HG02588 (cell line): Measurements from ENCODE around the gene CYP1A2.
"Not testable (repeated sequence)": the region's sequence is repeated elsewhere in the genome, so short reads cannot be mapped to it uniquely, and the experiment has no call there.

Source experiments
- ATAC-seq: cut with Tn5 transposase; IDR thresholded peaks from one replicate; pipeline ENCODE4 v1.9.1; 2021; ENCODE audit warnings: mild to moderate bottlenecking, moderate library complexity; ENCODE audit not compliant: unreplicated experiment

Gene CYP1A2

DNA sequence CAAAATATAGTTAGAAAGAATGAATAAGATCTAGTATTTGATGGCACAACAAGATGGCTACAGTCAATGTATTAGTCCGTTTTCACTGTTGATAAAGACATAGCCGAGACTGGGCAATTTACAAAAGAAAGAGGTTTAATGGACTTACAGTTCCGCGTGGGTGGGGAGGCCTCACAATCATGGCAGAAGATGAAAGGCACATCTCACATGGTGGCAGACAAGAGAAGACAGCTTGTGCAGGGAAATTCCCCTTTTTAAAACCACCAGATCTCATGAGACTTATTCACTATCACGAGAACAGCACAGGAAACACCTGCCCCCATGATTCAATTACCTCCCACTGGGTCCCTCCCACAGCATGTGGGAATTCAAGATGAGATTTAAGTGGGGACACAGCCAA is 10.4 kb upstream of the CYP1A2 start:
- not testable (repeated sequence) for ATAC-seq

- ATAC-seq: no peak
Observed at GRCh38 chr15:74742422-74742821, 6.2 kb upstream of the CYP1A2 start.

- ATAC-seq: no peak
Observed at GRCh38 chr15:74746389-74746788, 2.3 kb upstream of the CYP1A2 start.

DNA sequence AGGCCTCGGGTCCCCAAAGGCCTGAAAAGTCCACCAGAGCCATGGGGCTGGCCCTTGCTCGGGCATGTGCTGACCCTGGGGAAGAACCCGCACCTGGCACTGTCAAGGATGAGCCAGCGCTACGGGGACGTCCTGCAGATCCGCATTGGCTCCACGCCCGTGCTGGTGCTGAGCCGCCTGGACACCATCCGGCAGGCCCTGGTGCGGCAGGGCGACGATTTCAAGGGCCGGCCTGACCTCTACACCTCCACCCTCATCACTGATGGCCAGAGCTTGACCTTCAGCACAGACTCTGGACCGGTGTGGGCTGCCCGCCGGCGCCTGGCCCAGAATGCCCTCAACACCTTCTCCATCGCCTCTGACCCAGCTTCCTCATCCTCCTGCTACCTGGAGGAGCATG is 1.2 kb downstream of the CYP1A2 start:
- no peak for ATAC-seq

DNA sequence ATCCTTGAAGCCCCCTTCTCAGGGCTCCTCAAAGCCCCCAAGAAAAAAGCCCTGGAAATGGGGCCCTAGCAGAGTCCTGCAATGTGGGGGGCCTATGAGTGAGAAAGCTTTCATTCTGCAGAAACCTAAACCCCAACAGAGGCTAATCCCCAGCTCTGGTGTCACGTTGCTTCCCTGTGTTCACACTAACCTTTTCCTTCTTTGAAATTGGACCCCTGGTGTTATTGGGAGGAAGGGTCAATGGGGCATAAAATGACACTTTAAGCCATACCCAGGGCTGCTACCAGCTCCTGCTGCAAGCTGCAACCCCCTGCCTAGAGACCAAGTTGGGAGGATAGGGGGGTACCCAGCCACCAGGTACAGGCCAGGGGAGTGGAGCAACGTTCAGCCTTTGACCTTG is 2.1 kb downstream of the CYP1A2 start:
- no peak for ATAC-seq

DNA sequence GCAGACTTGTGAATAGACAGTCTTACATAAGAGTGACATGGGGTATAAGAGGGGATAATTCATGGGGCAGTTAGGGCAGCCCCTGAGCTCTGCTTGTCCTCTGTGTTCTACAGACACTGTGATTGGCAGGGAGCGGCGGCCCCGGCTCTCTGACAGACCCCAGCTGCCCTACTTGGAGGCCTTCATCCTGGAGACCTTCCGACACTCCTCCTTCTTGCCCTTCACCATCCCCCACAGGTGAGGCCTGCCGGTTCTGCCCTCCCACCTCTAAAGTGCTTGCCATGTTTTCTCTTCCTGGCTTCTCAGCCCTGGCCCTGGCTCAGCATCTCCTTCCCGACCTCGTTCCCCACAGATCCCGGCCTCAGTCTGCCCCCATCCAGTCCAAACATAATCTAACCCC is 3.4 kb downstream of the CYP1A2 start:
- no peak for ATAC-seq

GRCh38 chr15:74752531-74752930 is 3.9 kb downstream of the CYP1A2 start:
- ATAC-seq: no peak

DNA sequence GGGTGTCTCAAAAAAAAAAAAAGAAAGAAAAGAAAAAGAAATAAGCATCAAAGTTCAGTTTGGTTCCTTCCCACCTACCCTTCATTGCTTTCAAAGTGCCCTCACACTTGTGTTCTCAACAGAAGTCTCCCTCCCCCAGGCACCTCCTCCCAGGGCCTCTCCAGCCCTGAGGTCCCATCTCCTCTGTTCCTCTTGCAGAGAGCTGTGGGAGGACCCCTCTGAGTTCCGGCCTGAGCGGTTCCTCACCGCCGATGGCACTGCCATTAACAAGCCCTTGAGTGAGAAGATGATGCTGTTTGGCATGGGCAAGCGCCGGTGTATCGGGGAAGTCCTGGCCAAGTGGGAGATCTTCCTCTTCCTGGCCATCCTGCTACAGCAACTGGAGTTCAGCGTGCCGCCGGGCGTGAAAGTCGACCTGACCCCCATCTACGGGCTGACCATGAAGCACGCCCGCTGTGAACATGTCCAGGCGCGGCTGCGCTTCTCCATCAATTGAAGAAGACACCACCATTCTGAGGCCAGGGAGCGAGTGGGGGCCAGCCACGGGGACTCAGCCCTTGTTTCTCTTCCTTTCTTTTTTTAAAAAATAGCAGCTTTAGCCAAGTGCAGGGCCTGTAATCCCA is 6.1 kb downstream of the CYP1A2 start:
- ATAC-seq: no peak

DNA sequence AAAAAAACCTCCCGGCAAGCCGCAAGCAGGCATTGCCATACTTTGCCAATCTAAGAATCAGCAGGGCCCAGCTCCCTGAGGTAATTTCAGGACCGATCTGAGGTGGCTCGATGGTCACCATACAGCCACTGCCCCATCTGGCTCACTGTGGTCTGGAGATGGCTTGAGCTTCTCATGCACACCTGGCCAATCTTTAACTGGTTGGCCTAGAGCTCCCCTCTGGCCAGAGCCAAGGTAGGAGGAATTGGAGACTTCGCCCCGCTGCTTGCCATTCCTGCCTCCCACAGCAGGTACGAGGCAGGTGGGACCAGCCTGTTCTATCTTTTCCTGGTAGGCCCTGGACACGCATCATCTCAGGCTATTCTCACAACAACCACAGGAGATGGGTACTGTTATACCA is 10.1 kb downstream of the CYP1A2 start:
- no peak for ATAC-seq

DNA sequence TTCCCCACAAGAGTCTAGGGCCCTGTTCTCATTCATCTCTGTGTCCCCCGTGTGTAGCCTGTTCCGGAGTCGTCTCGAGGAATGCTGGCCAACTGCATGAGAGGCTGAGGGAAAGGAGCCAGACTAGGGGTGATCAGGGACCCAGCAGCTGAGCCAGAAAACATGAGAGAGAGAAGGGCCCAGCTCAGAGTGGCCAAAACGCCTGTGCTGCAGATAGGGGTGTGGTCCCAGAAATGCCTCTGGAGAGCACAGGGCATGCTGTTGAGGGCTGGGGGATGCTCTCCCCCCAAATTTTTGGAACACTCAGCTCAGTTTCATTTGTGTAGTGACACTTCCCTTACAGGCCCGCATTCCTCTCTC is 14.1 kb downstream of the CYP1A2 start:
- no peak for ATAC-seq

GRCh38 chr15:74763416-74763815 is 14.8 kb downstream of the CYP1A2 start:
- no peak for ATAC-seq

DNA sequence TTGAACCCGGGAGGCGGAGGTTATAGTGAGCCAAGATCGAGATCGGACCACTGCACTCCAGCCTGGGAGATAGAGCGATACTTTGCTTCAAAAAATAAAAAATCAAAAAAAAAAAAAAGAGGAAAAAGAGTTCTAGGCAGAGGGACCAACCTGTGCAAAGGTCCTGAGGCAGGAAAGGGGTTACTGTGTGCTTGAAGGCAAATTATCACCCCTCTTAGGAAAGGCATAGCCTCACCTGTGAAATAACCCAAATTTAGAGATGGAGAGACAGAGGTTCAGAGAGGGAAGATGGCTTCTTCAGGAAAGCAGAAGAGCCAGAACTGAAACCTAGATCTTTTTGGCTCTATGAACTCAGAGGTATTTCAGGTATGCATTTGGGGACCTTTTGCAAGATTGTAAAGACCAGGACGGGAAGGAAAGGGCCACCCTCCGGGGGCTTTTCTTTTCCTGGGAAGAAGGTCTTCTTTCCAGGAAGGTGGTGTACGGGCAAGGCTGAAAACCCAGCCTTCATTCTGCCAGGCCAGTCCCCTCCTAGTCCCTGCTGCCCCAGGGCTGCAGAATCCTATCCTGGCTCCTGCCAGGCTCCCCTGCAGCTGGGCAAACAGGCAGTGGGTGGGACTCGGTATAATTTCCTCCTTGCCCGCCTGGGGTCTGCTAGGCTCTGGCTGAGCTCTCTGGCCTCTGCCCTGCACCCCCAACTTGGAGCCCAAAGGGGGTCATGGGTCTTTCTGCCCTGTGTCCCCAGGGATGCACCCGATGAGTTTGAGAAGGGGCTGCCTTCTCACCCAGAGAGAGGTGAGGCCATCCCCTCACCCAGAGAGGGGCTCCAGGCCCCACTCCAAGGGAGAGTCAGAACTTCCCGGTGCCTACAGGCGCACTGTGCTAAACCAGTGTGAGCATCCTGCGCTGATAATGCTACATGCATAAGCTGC is 18.8 kb downstream of the CYP1A2 start:
- no peak for ATAC-seq

GRCh38 chr15:74768099-74768770 is 19.6 kb downstream of the CYP1A2 start:
- no peak for ATAC-seq

DNA sequence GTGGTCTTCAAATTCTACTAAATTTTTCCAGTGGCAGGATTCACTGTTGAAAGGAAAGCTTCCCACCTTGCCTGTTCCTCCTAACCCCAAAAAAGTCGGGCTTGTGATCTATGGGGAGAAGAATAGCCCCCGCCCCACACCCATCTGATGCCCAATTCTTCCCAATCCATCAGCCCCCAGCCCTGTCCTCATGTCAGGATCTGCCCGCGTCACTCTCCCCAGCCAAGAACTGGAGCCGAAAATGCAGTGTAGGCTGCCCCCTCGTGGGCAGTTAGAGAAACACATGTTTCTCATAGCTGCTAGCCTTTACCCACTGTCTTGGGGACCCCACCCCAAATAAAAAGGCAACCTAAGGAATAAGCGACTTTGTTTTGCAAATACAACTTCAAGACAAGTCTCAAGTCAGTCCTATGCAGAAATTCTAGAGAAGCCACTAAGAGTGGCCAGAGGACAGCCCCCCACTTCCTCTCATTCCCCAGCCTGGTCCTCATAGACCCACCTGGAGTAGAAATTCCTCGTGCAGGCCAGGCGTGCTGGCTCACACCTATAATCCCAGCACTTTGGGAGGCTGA is 20.2 kb downstream of the CYP1A2 start:
- no peak for ATAC-seq

DNA sequence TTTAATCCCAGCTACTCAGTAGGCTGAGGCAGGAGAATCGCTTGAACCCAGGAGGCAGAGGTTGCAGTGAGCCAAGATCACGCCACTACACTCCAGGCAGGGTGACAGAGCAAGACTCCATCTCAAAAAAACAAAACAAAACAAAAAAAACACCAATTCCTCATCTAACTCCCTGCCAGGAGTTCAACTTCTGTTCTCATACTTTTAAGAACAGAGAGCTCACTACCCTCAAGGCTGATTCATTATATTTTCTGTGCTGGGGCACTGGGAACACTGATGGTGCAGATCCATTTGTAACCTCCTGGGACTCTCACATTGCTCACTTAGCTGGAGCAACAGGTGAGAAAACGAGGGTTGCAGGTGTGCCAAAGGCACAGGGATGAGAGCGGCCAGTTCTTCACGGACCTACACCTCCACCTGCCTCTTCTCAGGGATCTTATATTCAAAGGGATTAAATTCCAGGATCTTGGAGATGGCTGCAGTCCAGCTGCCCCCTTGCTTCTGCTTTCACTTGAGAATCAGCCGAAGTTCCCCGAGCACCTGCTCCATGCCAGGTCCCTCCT is 20.9 kb downstream of the CYP1A2 start:
- no peak for ATAC-seq

DNA sequence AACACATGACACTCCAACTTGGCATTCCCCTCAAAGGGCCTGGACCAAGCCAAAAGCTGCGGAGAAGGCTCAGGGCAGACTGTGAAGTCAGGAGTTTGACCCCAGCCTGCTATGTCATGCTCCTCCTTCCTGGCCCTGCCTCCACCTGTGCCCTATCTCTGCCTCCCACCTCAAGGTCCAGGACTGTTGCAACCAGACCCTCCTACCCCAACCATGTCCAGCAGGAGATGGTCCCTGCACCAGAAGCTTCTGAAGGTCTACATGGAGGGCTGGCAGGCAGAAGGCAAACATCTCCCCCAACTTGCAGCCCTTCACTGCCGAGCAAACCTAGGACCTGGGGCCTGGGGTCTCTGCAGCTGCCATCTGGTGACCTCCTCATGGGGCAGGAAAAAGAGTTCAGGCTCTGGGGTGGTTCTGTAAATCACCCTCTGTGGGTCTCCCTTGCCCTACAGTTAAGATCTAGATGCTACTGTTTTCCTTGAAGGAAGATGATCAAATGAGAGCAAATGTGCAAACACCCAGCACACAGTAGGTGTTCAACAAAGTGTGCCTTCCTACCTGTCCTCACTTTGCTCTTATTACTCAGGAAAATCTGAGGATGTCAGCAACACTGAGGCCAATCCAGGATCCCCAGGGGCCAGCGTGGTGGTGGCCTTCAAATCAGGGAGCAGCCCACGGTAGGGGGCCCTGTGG is 21.7 kb downstream of the CYP1A2 start:
- no peak for ATAC-seq

GRCh38 chr15:74773329-74773728 is 24.7 kb downstream of the CYP1A2 start:
- no peak for ATAC-seq

GRCh38 chr15:74773731-74774252 is 25.1 kb downstream of the CYP1A2 start:
- no peak for ATAC-seq

DNA sequence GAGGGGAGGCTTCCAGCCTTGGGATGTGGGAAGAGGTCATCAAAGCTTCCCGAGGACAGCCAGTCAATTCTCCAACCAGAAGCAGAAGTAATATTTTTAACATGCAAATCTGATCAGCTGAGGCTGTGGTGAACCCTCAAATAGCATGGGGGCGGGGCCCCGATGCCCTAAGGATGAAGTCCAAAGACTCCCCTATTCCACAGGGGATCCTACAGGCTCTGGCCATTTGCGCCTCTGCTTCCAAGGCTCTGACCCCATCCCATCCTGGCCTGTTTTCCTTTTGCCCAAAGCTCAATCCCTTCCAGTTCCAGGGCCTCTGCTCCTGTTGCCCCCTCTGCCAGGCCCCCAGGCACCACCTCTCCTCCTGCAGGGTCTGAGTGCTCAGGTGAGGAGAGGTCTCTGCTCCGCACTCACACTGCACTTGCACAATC is 26.5 kb downstream of the CYP1A2 start:
- no peak for ATAC-seq

- no peak for ATAC-seq
Observed at GRCh38 chr15:74775894-74776293, 27.2 kb downstream of the CYP1A2 start.
